A549 (cell line): ENCODE results near the gene ELF4.

Experiments
- BHLHE40 ChIP-seq: IDR thresholded peaks from 2 replicates; pipeline ENCODE4 v1.6.1; 2012; ENCODE audit warnings: low read depth, low read length, inconsistent platforms
- HEYL ChIP-seq: fragments of 250-450 bp; sonication (Bioruptor Pico); IDR thresholded peaks from 2 replicates; pipeline ENCODE4 v1.8.0; 2021; ENCODE audit warnings: mild to moderate bottlenecking, moderate library complexity

- TF ChIP-seq HEYL (CRISPR knock-in tag), result no peak
- TF ChIP-seq BHLHE40, result no peak
Measured at GRCh38 chrX:130136496-130136895, 26.2 kb upstream of the ELF4 start.
